ENCODE results near the gene WDR87.

The WDR87 gene

GRCh38 chr19:37903096-37903495 lies 3.3 kb downstream of the WDR87 start:
- H3K9ac ChIP-seq (ENCODE audit: low read length) = no peak overlapping the region
- H3K4me1 ChIP-seq (ENCODE audit: control insufficient read depth, low read depth, low read length) = peaks cover 11% of the 10 kb centered on the region
- H3K4me3 ChIP-seq (ENCODE audit: low read length) = no peak overlapping the region
- no peaks in the 10 kb centered on the region for H3K36me3 ChIP-seq (ENCODE audit: control insufficient read depth, low read depth, low read length)
- H3K27ac ChIP-seq (ENCODE audit: low read length) = no peak overlapping the region
- H3K27me3 ChIP-seq (ENCODE audit: control insufficient read depth, insufficient read depth, low read length) = no peaks in the 10 kb centered on the region
- H3K9me3 ChIP-seq (ENCODE audit: control insufficient read depth, low read depth, low read length) = no peaks in the 10 kb centered on the region

GRCh38 chr19:37902668-37903067 lies 3.7 kb downstream of the WDR87 start:
- Histone ChIP-seq H3K27ac (ENCODE audit: low read length) (no peak overlapping the region), H3K4me3 (ENCODE audit: low read length) (no peak overlapping the region), H3K9me3 (ENCODE audit: control insufficient read depth, low read depth, low read length) (no peaks in the 10 kb centered on the region), H3K36me3 (ENCODE audit: control insufficient read depth, low read depth, low read length) (no peaks in the 10 kb centered on the region), H3K9ac (ENCODE audit: low read length) (no peak overlapping the region), H3K4me1 (ENCODE audit: control insufficient read depth, low read depth, low read length) (peaks cover 6% of the 10 kb centered on the region), H3K27me3 (ENCODE audit: control insufficient read depth, insufficient read depth, low read length) (no peaks in the 10 kb centered on the region)

- Histone ChIP-seq H3K9ac (ENCODE audit: low read length) (no peak overlapping the region), H3K27ac (ENCODE audit: low read length) (no peak overlapping the region), H3K27me3 (ENCODE audit: control insufficient read depth, insufficient read depth, low read length) (no peaks in the 10 kb centered on the region), H3K4me1 (ENCODE audit: control insufficient read depth, low read depth, low read length) (no peaks in the 10 kb centered on the region), H3K4me3 (ENCODE audit: low read length) (no peak overlapping the region), H3K9me3 (ENCODE audit: control insufficient read depth, low read depth, low read length) (no peaks in the 10 kb centered on the region), H3K36me3 (ENCODE audit: control insufficient read depth, low read depth, low read length) (no peaks in the 10 kb centered on the region)
These were observed 6.4 kb downstream of the WDR87 start for GRCh38 chr19:37899966-37900365.

- Histone ChIP-seq H3K27me3 (ENCODE audit: control insufficient read depth, insufficient read depth, low read length) (no peaks in the 10 kb centered on the region), H3K4me1 (ENCODE audit: control insufficient read depth, low read depth, low read length) (no peaks in the 10 kb centered on the region), H3K4me3 (ENCODE audit: low read length) (no peak overlapping the region), H3K36me3 (ENCODE audit: control insufficient read depth, low read depth, low read length) (no peaks in the 10 kb centered on the region), H3K9me3 (ENCODE audit: control insufficient read depth, low read depth, low read length) (no peaks in the 10 kb centered on the region), H3K27ac (ENCODE audit: low read length) (no peak overlapping the region), H3K9ac (ENCODE audit: low read length) (no peak overlapping the region)
These were observed 6.9 kb downstream of the WDR87 start for GRCh38 chr19:37899453-37899852.

GRCh38 chr19:37896180-37896579 lies 10.2 kb downstream of the WDR87 start:
- Histone ChIP-seq H3K36me3 (ENCODE audit: control insufficient read depth, low read depth, low read length) (no peaks in the 10 kb centered on the region), H3K27me3 (ENCODE audit: control insufficient read depth, insufficient read depth, low read length) (no peaks in the 10 kb centered on the region), H3K4me3 (ENCODE audit: low read length) (no peak overlapping the region), H3K4me1 (ENCODE audit: control insufficient read depth, low read depth, low read length) (no peaks in the 10 kb centered on the region), H3K9ac (ENCODE audit: low read length) (no peak overlapping the region), H3K9me3 (ENCODE audit: control insufficient read depth, low read depth, low read length) (no peaks in the 10 kb centered on the region), H3K27ac (ENCODE audit: low read length) (no peak overlapping the region)

- Histone ChIP-seq H3K4me1 (ENCODE audit: control insufficient read depth, low read depth, low read length) (no peaks in the 10 kb centered on the region), H3K27ac (ENCODE audit: low read length) (no peak overlapping the region), H3K36me3 (ENCODE audit: control insufficient read depth, low read depth, low read length) (no peaks in the 10 kb centered on the region), H3K27me3 (ENCODE audit: control insufficient read depth, insufficient read depth, low read length) (no peaks in the 10 kb centered on the region), H3K9me3 (ENCODE audit: control insufficient read depth, low read depth, low read length) (no peaks in the 10 kb centered on the region), H3K4me3 (ENCODE audit: low read length) (no peak overlapping the region), H3K9ac (ENCODE audit: low read length) (no peak overlapping the region)
These were observed 12.4 kb downstream of the WDR87 start for GRCh38 chr19:37893845-37894575.

GRCh38 chr19:37886571-37886970 lies 19.8 kb downstream of the WDR87 start:
- Histone ChIP-seq H3K27ac (ENCODE audit: low read length) (no peak overlapping the region), H3K9ac (ENCODE audit: low read length) (no peak overlapping the region), H3K9me3 (ENCODE audit: control insufficient read depth, low read depth, low read length) (no peaks in the 10 kb centered on the region), H3K36me3 (ENCODE audit: control insufficient read depth, low read depth, low read length) (no peaks in the 10 kb centered on the region), H3K4me3 (ENCODE audit: low read length) (no peak overlapping the region), H3K4me1 (ENCODE audit: control insufficient read depth, low read depth, low read length) (no peaks in the 10 kb centered on the region), H3K27me3 (ENCODE audit: control insufficient read depth, insufficient read depth, low read length) (no peaks in the 10 kb centered on the region)

GRCh38 chr19:37885392-37885791 lies 21.0 kb downstream of the WDR87 start:
- no peaks in the 10 kb centered on the region for H3K27me3 ChIP-seq (ENCODE audit: control insufficient read depth, insufficient read depth, low read length)
- H3K9ac ChIP-seq (ENCODE audit: low read length) = no peak overlapping the region
- no peak overlapping the region for H3K4me3 ChIP-seq (ENCODE audit: low read length)
- no peaks in the 10 kb centered on the region for H3K4me1 ChIP-seq (ENCODE audit: control insufficient read depth, low read depth, low read length)
- no peaks in the 10 kb centered on the region for H3K36me3 ChIP-seq (ENCODE audit: control insufficient read depth, low read depth, low read length)
- H3K9me3 ChIP-seq (ENCODE audit: control insufficient read depth, low read depth, low read length) = no peaks in the 10 kb centered on the region
- no peak overlapping the region for H3K27ac ChIP-seq (ENCODE audit: low read length)

- Histone ChIP-seq H3K9me3 (ENCODE audit: control insufficient read depth, low read depth, low read length) (no peaks in the 10 kb centered on the region), H3K27ac (ENCODE audit: low read length) (no peak overlapping the region), H3K27me3 (ENCODE audit: control insufficient read depth, insufficient read depth, low read length) (no peaks in the 10 kb centered on the region), H3K36me3 (ENCODE audit: control insufficient read depth, low read depth, low read length) (no peaks in the 10 kb centered on the region), H3K9ac (ENCODE audit: low read length) (no peak overlapping the region), H3K4me3 (ENCODE audit: low read length) (no peak overlapping the region), H3K4me1 (ENCODE audit: control insufficient read depth, low read depth, low read length) (peaks cover 8% of the 10 kb centered on the region)
These were observed 29.2 kb downstream of the WDR87 start for GRCh38 chr19:37877147-37877546.

GRCh38 chr19:37876032-37876431 lies 30.4 kb downstream of the WDR87 start:
- Histone ChIP-seq H3K4me1 (ENCODE audit: control insufficient read depth, low read depth, low read length) (peaks cover 8% of the 10 kb centered on the region), H3K4me3 (ENCODE audit: low read length) (no peak overlapping the region), H3K36me3 (ENCODE audit: control insufficient read depth, low read depth, low read length) (no peaks in the 10 kb centered on the region), H3K27ac (ENCODE audit: low read length) (no peak overlapping the region), H3K9ac (ENCODE audit: low read length) (no peak overlapping the region), H3K9me3 (ENCODE audit: control insufficient read depth, low read depth, low read length) (no peaks in the 10 kb centered on the region), H3K27me3 (ENCODE audit: control insufficient read depth, insufficient read depth, low read length) (no peaks in the 10 kb centered on the region)

GRCh38 chr19:37874784-37875183 lies 31.6 kb downstream of the WDR87 start:
- no peak overlapping the region for H3K27ac ChIP-seq (ENCODE audit: low read length)
- H3K4me3 ChIP-seq (ENCODE audit: low read length) = no peak overlapping the region
- no peaks in the 10 kb centered on the region for H3K36me3 ChIP-seq (ENCODE audit: control insufficient read depth, low read depth, low read length)
- H3K9ac ChIP-seq (ENCODE audit: low read length) = no peak overlapping the region
- H3K9me3 ChIP-seq (ENCODE audit: control insufficient read depth, low read depth, low read length) = peaks cover 8% of the 10 kb centered on the region
- H3K27me3 ChIP-seq (ENCODE audit: control insufficient read depth, insufficient read depth, low read length) = no peaks in the 10 kb centered on the region
- peaks cover 8% of the 10 kb centered on the region for H3K4me1 ChIP-seq (ENCODE audit: control insufficient read depth, low read depth, low read length)

- Histone ChIP-seq H3K4me3 (ENCODE audit: low read length) (no peak overlapping the region), H3K9me3 (ENCODE audit: control insufficient read depth, low read depth, low read length) (peaks cover 11% of the 10 kb centered on the region), H3K27ac (ENCODE audit: low read length) (no peak overlapping the region), H3K4me1 (ENCODE audit: control insufficient read depth, low read depth, low read length) (peaks cover 8% of the 10 kb centered on the region), H3K27me3 (ENCODE audit: control insufficient read depth, insufficient read depth, low read length) (no peaks in the 10 kb centered on the region), H3K9ac (ENCODE audit: low read length) (no peak overlapping the region), H3K36me3 (ENCODE audit: control insufficient read depth, low read depth, low read length) (no peaks in the 10 kb centered on the region)
These were observed 34.0 kb downstream of the WDR87 start for GRCh38 chr19:37872383-37872782.
